Sigmoid colon (tissue), 7 donors: ENCODE results near the gene SAP30BP. TPM values are rescaled to one million over a fixed set of nuclear protein-coding genes. Genes with fewer than 3 reads are reported as not detected.

ENCODE experiments used
- DNase-seq: peaks from one replicate; pipeline ENCODE4 v3.0.0-alpha.2; 2019
- H3K27ac ChIP-seq, 4 donors: fragments of 200-600 bp; sonication (generic); one replicate each; pipeline ENCODE4 v1.5.1; 2016 to 2019; ENCODE audit warnings: mild to moderate bottlenecking in 1 of 4
- H3K27me3 ChIP-seq, 3 donors: fragments of 200-600 bp; sonication (generic); one replicate each; pipeline ENCODE4 v1.5.1; 2019; ENCODE audit warnings: mild to moderate bottlenecking in 1 of 3
- H3K36me3 ChIP-seq, 4 donors: fragments of 200-600 bp; sonication (generic); one replicate each; pipeline ENCODE4 v1.5.1; 2016 to 2019
- H3K4me1 ChIP-seq, 4 donors: fragments of 200-600 bp; sonication (generic); one replicate each; pipeline ENCODE4 v1.5.1; 2017 to 2019
- H3K4me3 ChIP-seq, 4 donors: fragments of 200-600 bp; sonication (generic); one replicate each; pipeline ENCODE4 v1.5.1; 2017 to 2019; ENCODE audit warnings: mild to moderate bottlenecking in 2 of 4, moderate library complexity in 1 of 4
- H3K9me3 ChIP-seq, 4 donors: fragments of 200-600 bp in 3 of 4; sonication (generic) in 3 of 4; one replicate each; pipeline versions ENCODE4 v1.5.1 to v1.6.1; 2013 to 2019
- EP300 ChIP-seq, 4 donors: sonication (generic); formaldehyde crosslinking; IDR thresholded peaks; one replicate each; pipeline ENCODE4 v1.6.1; 2017; ENCODE audit warnings: antibody characterized with exemption in 4 of 4
- POLR2A ChIP-seq, 2 donors: fragments of 450-650 bp; IDR thresholded peaks; one replicate each; pipeline ENCODE4 v1.6.1; 2016; ENCODE audit warnings: antibody characterized with exemption in 2 of 2, mild to moderate bottlenecking in 2 of 2, moderate library complexity in 2 of 2
- POLR2AphosphoS5 ChIP-seq, 4 donors: sonication (generic); formaldehyde crosslinking; IDR thresholded peaks; one replicate each; pipeline ENCODE4 v1.6.1; 2017; ENCODE audit warnings: antibody characterized with exemption in 4 of 4
- WGBS, 2 donors: extraction: QIAGEN DNeasy Blood & Tissue Kit; methylation state at CpG; one replicate each; pipeline ENCODE4 v1.1.7; 2013; 5-methylcytosine and 5-hydroxymethylcytosine counted together
- intact Hi-C: fragments of 100-400 bp; cut with DNase I; formaldehyde crosslinking; loops from one replicate; pipeline ENCODE4 v1.15.1; 2023
- polyA plus RNA-seq, 3 donors: library from polyadenylated mRNA; stranded (reverse); fragments of 200-250 nt; gene quantifications; one replicate each; pipeline ENCODE4 v1.2.3, GENCODE V29; 2013
- total RNA-seq, 4 donors: library from RNA; depleted of rRNA; stranded (reverse); fragments of >200 nt; gene quantifications; one replicate each; pipeline ENCODE4 v1.1.0, GENCODE V29; 2016
- TF ChIP-seq, protein P1 (sequence below), 4 experiments: fragments of 450-650 bp in 3 of 4; fragments of 200-600 bp in 1 of 4; IDR thresholded peaks; one replicate each; pipeline ENCODE4 v1.5.1; 2016 to 2019; ENCODE audit warnings: antibody characterized with exemption in 4 of 4, mild to moderate bottlenecking in 3 of 4, moderate library complexity in 2 of 4
- donor health status: healthy with polysubstance abuse.
- donor health status: Bipolar disorder and iron deficiency.
- donor health status: healthy.

SAP30BP gene
- total and polyA plus RNA-seq, 7 donors, result 53.2 to 96.9 (median 60.4) TPM

DNA sequence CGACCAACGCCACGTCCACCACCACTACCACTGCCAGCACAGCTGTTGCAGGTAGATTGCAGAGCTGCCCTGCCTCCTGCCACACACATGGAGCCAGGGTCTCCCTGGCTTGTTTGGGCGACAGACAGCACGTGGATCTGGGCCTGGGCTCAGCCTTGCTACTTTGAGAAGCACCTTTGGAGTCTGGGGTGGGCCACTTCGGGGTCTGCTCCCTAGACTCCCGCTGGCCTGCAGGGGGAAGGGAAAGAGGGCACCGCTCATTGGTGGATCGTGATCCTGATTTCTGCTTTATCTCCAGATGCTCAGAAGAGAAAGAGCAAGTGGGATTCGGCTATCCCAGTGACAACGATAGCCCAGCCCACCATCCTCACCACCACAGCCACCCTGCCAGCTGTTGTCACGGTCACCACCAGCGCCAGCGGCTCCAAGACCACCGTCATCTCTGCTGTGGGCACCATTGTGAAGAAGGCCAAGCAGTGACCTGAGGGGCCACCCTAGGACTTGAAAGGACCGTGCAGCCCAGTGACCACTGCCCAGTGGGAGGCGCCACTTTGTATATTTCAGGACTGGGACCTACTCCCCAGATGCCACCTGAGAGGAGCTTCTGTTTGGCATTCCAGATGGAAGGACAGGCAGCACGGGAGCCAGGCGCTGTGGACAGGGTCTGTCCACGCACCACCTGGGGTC lies 39.0 kb downstream of the SAP30BP start:
- WGBS, 2 donors, result 93 to 95% methylated on average over 20 of the region's 20 CpGs
- DNase-seq, result no peak
- Histone ChIP-seq H3K27ac (no peak overlapping the region), H3K36me3 (peaks cover 30 to 75% (median 59%) of the 10 kb centered on the region in 4 donors), H3K9me3 (no peaks in the 10 kb centered on the region), H3K27me3 (no peaks in the 10 kb centered on the region), H3K4me3 (no peak overlapping the region), H3K4me1 (peaks cover 0 to 10% (median 3%) of the 10 kb centered on the region in 4 donors)
- TF ChIP-seq EP300 (IDR thresholded peaks at IDR 0.05) (no peak), POLR2A (IDR thresholded peaks at IDR 0.05) (no peak), POLR2AphosphoS5 (IDR thresholded peaks at IDR 0.05) (no peak)
- TF ChIP-seq, protein P1, sequence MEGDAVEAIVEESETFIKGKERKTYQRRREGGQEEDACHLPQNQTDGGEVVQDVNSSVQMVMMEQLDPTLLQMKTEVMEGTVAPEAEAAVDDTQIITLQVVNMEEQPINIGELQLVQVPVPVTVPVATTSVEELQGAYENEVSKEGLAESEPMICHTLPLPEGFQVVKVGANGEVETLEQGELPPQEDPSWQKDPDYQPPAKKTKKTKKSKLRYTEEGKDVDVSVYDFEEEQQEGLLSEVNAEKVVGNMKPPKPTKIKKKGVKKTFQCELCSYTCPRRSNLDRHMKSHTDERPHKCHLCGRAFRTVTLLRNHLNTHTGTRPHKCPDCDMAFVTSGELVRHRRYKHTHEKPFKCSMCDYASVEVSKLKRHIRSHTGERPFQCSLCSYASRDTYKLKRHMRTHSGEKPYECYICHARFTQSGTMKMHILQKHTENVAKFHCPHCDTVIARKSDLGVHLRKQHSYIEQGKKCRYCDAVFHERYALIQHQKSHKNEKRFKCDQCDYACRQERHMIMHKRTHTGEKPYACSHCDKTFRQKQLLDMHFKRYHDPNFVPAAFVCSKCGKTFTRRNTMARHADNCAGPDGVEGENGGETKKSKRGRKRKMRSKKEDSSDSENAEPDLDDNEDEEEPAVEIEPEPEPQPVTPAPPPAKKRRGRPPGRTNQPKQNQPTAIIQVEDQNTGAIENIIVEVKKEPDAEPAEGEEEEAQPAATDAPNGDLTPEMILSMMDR (IDR thresholded peaks at IDR 0.05), result no peak
- intact Hi-C loops, result no loop called here

DNA sequence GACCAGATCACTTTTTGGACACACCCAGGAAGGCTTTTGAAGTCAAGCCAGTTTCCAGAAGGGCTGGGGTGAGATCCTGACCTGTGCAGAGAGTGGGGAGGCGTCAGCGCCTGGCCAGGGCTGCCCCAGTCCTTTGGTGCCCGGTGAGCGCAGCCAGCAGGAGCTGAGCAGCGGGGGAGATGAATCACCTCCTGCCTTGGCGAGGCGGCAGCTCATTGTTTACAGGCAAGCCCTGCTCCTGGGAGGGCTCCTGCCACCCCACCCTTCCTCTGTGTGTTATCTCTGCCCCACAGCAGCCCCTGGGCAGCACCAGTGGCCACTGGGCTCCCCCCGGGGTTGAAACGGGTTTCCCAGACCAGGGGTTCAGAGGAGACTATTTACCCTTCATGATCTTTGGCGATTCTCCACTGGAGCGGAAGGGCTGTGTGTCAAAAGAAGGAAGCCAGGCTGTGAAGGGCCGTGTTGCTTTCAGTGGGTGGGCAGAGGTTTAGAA lies 40.0 kb downstream of the SAP30BP start:
- 83 to 86% methylated on average over 12 of the region's 12 CpGs for WGBS, 2 donors
- peak overlapping the region in 3 of 4 donors; percentile 10 to 60 (median 12) for H3K27ac ChIP-seq
- intact Hi-C loops, result no loop called here
- H3K4me3 ChIP-seq, result no peak overlapping the region
- DNase-seq, result no peak
- TF ChIP-seq, protein P1 (IDR thresholded peaks at IDR 0.05), result no peak
- TF ChIP-seq POLR2A (IDR thresholded peaks at IDR 0.05), result no peak
- peak in 2 of 4 donors; percentile 6 to 31 for TF ChIP-seq POLR2AphosphoS5 (IDR thresholded peaks at IDR 0.05)
- no peak for TF ChIP-seq EP300 (IDR thresholded peaks at IDR 0.05)
- peaks cover 28 to 67% (median 57%) of the 10 kb centered on the region in 4 donors for H3K36me3 ChIP-seq
- H3K4me1 ChIP-seq, result peaks cover 0 to 7% (median 0%) of the 10 kb centered on the region in 4 donors
- H3K9me3 ChIP-seq, result no peaks in the 10 kb centered on the region
- no peaks in the 10 kb centered on the region for H3K27me3 ChIP-seq

DNA sequence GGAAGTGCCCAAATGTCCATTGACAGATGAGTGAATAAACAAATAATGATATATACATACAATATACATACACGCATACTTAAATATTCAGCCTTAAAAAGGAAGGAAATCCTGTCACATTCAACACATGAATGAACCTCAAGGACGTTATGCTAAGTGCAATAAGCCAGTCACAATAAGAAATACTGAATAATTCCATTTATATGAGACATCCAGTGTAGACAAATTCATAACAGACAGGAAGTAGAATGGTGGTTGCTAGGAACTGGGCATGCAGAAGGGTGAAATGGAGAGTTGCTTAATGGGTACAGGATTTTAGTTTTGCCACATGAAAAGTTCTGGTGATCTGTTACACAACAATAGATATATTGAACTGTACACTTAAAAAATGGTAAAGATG lies 45.3 kb downstream of the SAP30BP start:
- Histone ChIP-seq H3K27me3 (peaks cover 0 to 18% (median 0%) of the 10 kb centered on the region in 3 donors), H3K4me1 (no peaks in the 10 kb centered on the region), H3K27ac (no peak overlapping the region), H3K36me3 (peaks cover 0 to 13% (median 8%) of the 10 kb centered on the region in 4 donors), H3K4me3 (no peak overlapping the region), H3K9me3 (no peaks in the 10 kb centered on the region)
- no peak for TF ChIP-seq EP300 (IDR thresholded peaks at IDR 0.05)
- no peak for TF ChIP-seq POLR2A (IDR thresholded peaks at IDR 0.05)
- TF ChIP-seq, protein P1 (IDR thresholded peaks at IDR 0.05), result no peak
- TF ChIP-seq POLR2AphosphoS5 (IDR thresholded peaks at IDR 0.05), result no peak
- no peak for DNase-seq
- WGBS, 2 donors, result 60 to 70% methylated on average over 2 of the region's 2 CpGs
- intact Hi-C loops, result loop anchor here (5.0 kb wide), 1 partner anchor 35 kb away; no protein-coding TSS in a partner anchor

DNA sequence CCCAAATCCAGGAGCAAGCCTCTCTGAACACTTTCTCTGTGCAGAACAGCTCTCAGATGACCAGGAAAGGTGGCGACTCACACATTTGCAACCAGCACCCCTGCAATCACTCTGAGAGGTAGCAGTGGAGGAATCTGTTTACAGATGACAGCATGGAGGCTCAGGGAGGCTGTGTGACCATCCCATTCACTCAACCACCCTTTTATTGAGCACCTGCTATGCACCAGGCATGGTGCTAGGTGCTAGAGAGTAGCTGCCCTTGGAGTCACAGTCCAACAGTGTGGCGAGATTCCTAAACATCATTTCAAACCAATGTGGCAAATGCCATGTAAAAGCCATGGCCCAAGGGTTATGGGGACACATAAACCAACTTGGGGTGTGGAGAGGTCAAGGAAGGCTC lies 52.6 kb downstream of the SAP30BP start:
- Histone ChIP-seq H3K4me3 (no peak overlapping the region), H3K27me3 (peaks cover 13 to 62% (median 36%) of the 10 kb centered on the region in 3 donors), H3K4me1 (peaks cover 0 to 14% (median 12%) of the 10 kb centered on the region in 4 donors), H3K36me3 (no peaks in the 10 kb centered on the region), H3K27ac (peak overlapping the region; percentile 1 to 80 (median 70)), H3K9me3 (no peaks in the 10 kb centered on the region)
- no peak for DNase-seq
- TF ChIP-seq, protein P1 (IDR thresholded peaks at IDR 0.05), result no peak
- TF ChIP-seq POLR2AphosphoS5 (IDR thresholded peaks at IDR 0.05) (no peak), POLR2A (IDR thresholded peaks at IDR 0.05) (no peak), EP300 (IDR thresholded peaks at IDR 0.05) (no peak)
- intact Hi-C loops, result no loop called here
- WGBS, 2 donors, result 91 to 97% methylated on average over 2 of the region's 2 CpGs
